Stomach (tissue), 9 donors: ENCODE results near the gene B3GLCT. TPM values are rescaled to one million over a fixed set of nuclear protein-coding genes. Genes with fewer than 3 reads are reported as not detected.

Source experiments
- DNase-seq, 2 donors: peaks; one replicate each; pipeline versions ENCODE4 v3.0.0 to v3.0.0-alpha.2; 2013 to 2019
- H3K27ac ChIP-seq, 5 donors: fragments of 200-600 bp in 4 of 5; sonication (generic) in 4 of 5; one replicate each; pipeline ENCODE4 v1.5.1; 2013 to 2019; ENCODE audit warnings: mild to moderate bottlenecking in 1 of 5, moderate library complexity in 1 of 5
- H3K27me3 ChIP-seq, 3 donors: fragments of 200-600 bp; sonication (generic); one replicate each; pipeline ENCODE4 v1.5.1; 2017 to 2019; ENCODE audit warnings: mixed run types in 1 of 3
- H3K36me3 ChIP-seq, 4 donors: fragments of 200-600 bp; sonication (generic); 1 replicate in 3 of 4; 2 replicates in 1 of 4; pipeline ENCODE4 v1.5.1; 2016 to 2019
- H3K4me1 ChIP-seq, 4 donors: fragments of 200-600 bp; sonication (generic); one replicate each; pipeline ENCODE4 v1.5.1; 2016 to 2019
- H3K4me3 ChIP-seq, 4 donors: fragments of 200-600 bp; sonication (generic) in 3 of 4; one replicate each; pipeline ENCODE4 v1.5.1; 2016 to 2019; ENCODE audit warnings: mild to moderate bottlenecking in 1 of 4
- H3K9me3 ChIP-seq, 4 donors: fragments of 200-600 bp; sonication (generic); one replicate each; pipeline ENCODE4 v1.5.1; 2016 to 2019
- CTCF ChIP-seq, 7 experiments: fragments of 450-650 bp in 4 of 7; fragments of 200-600 bp in 3 of 7; sonication (generic) in 3 of 7; IDR thresholded peaks; one replicate each; pipeline ENCODE4 v1.5.1; 2016 to 2019; ENCODE audit warnings: antibody characterized with exemption in 7 of 7, control low read depth in 2 of 7, mild to moderate bottlenecking in 1 of 7
- EP300 ChIP-seq: sonication (generic); formaldehyde crosslinking; IDR thresholded peaks from one replicate; pipeline ENCODE4 v1.6.1; 2017; ENCODE audit warnings: antibody characterized with exemption
- POLR2A ChIP-seq, 4 donors: fragments of 450-650 bp; IDR thresholded peaks; one replicate each; pipeline ENCODE4 v1.6.1; 2016; ENCODE audit warnings: antibody characterized with exemption in 4 of 4, control low read depth in 2 of 4, mild to moderate bottlenecking in 1 of 4, moderate library complexity in 1 of 4
- POLR2AphosphoS5 ChIP-seq, 3 donors: sonication (generic); formaldehyde crosslinking; IDR thresholded peaks; one replicate each; pipeline ENCODE4 v1.6.1; 2016; ENCODE audit warnings: antibody characterized with exemption in 3 of 3
- WGBS, 5 donors: extraction: QIAGEN DNeasy Blood & Tissue Kit in 3 of 5; methylation state at CpG; one replicate each; pipeline versions ENCODE4 v1.1.5 to v1.1.7; 2013 to 2018; 5-methylcytosine and 5-hydroxymethylcytosine counted together
- intact Hi-C: fragments of 100-400 bp; cut with DNase I; formaldehyde crosslinking; loops from one replicate; pipeline ENCODE4 v1.15.1; 2023; ENCODE audit warnings: low total_unique reads
- polyA plus RNA-seq, 3 donors: library from polyadenylated mRNA; stranded (reverse); fragments of 200-250 nt; gene quantifications; one replicate each; pipeline ENCODE4 v1.2.3, GENCODE V29; 2013
- total RNA-seq, 5 donors: library from RNA; depleted of rRNA; stranded (reverse); fragments of >200 nt; gene quantifications; one replicate each; pipeline versions ENCODE4 v1.1.0 to v1.2.3, GENCODE V29; 2014 to 2016
- donor health status: healthy with polysubstance abuse.
- donor health status: Bipolar disorder and iron deficiency.
- donor health status: healthy.

The B3GLCT gene
- total and polyA plus RNA-seq, 8 donors: 0.76 to 16.1 (median 6.4) TPM; not detected in 2

DNA sequence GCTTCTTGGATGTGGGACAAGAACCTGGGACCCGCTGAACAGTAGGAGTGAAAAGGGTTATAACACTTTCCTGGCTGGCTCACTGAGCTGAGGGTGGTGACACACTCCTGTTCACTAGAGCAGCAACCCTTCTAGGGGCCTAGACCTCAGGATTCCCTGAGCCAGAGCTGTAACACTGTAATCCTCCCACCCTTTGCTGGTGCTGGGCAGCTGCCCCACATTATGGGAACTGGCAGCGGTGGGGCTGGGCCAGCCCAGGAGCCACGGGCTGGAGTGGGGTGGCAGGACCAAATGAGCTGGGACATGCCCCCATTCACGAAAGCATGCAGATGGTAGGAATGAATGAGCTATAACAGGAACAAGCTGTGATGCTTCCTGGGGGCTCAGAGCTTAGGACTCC lies 110.6 kb downstream of the B3GLCT start:
- Histone ChIP-seq H3K36me3 (peaks cover 0 to 41% (median 3%) of the 10 kb centered on the region in 4 donors), H3K27me3 (no peaks in the 10 kb centered on the region), H3K4me3 (no peak overlapping the region), H3K27ac (no peak overlapping the region), H3K4me1 (no peaks in the 10 kb centered on the region), H3K9me3 (peaks cover 12 to 49% (median 40%) of the 10 kb centered on the region in 4 donors)
- DNase-seq: no peak
- WGBS, 5 donors: 89 to 96% (median 91%) methylated on average over 3 to 4 of the region's 4 CpGs
- intact Hi-C loops: no loop called here
- no peak for TF ChIP-seq POLR2A (IDR thresholded peaks at IDR 0.05)
- TF ChIP-seq CTCF (IDR thresholded peaks at IDR 0.05): no peak
- TF ChIP-seq EP300: no peak
- TF ChIP-seq POLR2AphosphoS5 (IDR thresholded peaks at IDR 0.05): no peak

DNA sequence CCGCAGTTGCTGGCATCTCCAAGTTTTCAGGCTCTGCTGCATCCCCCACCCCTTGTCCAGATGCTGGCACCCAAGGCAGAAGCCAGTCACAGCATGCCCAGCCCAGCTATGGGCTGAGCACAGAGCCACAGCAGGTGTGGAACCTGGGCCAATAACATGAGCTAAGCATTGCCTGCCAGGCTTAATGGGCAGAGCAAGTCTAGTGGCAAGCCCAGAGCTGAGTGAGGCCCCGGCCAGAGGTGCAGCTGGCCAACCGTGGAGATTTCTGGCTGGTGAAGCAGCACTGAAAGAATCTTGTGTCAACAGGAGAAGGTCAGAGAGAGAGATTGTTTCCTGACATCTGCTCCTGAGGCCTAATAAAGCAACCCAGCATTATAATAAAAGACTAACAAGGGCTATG lies 111.0 kb downstream of the B3GLCT start:
- intact Hi-C loops: no loop called here
- Histone ChIP-seq H3K9me3 (peaks cover 12 to 54% (median 44%) of the 10 kb centered on the region in 4 donors), H3K36me3 (peaks cover 0 to 44% (median 5%) of the 10 kb centered on the region in 4 donors), H3K4me1 (no peaks in the 10 kb centered on the region), H3K27ac (no peak overlapping the region), H3K27me3 (no peaks in the 10 kb centered on the region), H3K4me3 (no peak overlapping the region)
- TF ChIP-seq EP300 (no peak), POLR2AphosphoS5 (IDR thresholded peaks at IDR 0.05) (no peak)
- 10 to 50% (median 44%) methylated on average over 2 to 3 of the region's 3 CpGs for WGBS, 5 donors
- peak in 1 of 2 donors; percentile 18 for DNase-seq

DNA sequence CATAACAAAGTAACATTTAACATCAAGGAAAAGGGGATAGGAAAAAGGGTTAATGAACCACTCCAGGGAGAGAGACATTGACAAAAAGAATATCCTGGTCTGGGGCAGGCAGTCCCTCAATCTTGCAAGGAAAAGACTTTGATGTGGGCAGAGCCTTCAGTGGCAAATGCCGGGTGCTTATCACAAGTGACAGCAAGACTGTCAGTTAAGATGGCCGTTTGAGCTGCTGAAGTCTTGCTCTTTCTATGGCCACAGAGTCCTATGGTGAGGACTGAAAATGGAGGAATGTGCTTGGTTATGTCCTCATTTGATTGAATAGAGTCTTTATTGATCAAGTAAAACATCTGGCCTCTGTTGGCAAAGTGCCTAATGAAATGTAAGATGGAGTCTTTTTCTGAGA lies 112.1 kb downstream of the B3GLCT start:
- peaks cover 12 to 60% (median 47%) of the 10 kb centered on the region in 4 donors for H3K9me3 ChIP-seq
- intact Hi-C loops: no loop called here

DNA sequence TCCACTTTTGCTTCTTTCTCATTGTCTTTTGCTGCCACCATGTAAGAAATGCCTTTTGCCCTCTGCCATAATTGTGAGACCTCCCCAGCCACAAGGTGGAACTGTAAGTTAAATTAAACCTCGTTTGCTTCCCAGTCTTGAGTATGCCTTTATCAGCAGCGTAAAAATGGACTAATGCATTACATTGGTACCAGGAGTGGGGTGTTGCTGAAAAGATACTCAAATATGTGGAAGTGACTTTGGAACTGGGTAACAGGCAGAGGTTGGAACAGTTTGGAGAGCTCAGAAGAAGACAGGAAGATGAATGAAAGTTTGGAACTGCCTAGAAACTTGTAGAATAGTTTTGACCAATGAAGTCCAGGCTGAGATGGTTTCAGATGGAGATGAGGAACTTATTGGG lies 115.2 kb downstream of the B3GLCT start:
- TF ChIP-seq EP300: no peak
- H3K4me3 ChIP-seq: no peak overlapping the region
- no peaks in the 10 kb centered on the region for H3K27me3 ChIP-seq
- 86 to 95% (median 89%) methylated on average over 2 of the region's 2 CpGs for WGBS, 5 donors
- no peak for DNase-seq
- intact Hi-C loops: no loop called here
- H3K27ac ChIP-seq: no peak overlapping the region
- H3K9me3 ChIP-seq: peaks cover 12 to 49% (median 38%) of the 10 kb centered on the region in 4 donors
- no peaks in the 10 kb centered on the region for H3K4me1 ChIP-seq
- H3K36me3 ChIP-seq: peaks cover 0 to 79% (median 28%) of the 10 kb centered on the region in 4 donors

More for the DNA sequence above, 112.1 kb downstream of the B3GLCT start:
- Histone ChIP-seq H3K4me1 (no peaks in the 10 kb centered on the region), H3K4me3 (no peak overlapping the region), H3K27ac (no peak overlapping the region), H3K36me3 (peaks cover 0 to 54% (median 7%) of the 10 kb centered on the region in 4 donors), H3K27me3 (no peaks in the 10 kb centered on the region)
- TF ChIP-seq POLR2AphosphoS5 (IDR thresholded peaks at IDR 0.05) (no peak), CTCF (IDR thresholded peaks at IDR 0.05) (no peak), POLR2A (IDR thresholded peaks at IDR 0.05) (no peak), EP300 (no peak)
- WGBS, 5 donors: 35 to 59% (median 41%) methylated on average over 2 of the region's 2 CpGs
- no peak for DNase-seq

DNA sequence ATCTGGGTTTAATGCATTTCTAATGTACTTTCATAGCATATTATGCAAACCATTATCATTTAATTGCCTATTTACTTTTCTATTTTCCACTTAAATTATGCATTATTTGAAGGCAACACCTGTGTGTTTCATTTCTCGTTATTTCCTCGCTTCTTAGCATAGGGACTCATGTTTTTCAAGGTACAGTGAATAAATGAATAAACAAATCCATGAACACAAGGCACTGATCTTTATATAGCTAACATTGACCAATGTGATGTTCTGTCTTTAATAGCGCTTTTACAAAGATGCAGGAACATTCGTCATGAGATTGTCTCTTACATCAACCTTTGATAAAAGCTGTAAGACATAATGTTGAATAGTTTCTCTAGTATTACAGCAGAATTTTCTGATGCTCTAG lies 121.2 kb downstream of the B3GLCT start:
- peaks cover 6 to 61% (median 34%) of the 10 kb centered on the region in 4 donors for H3K36me3 ChIP-seq
- whole genome bisulfite sequencing, 5 donors: 93 to 99% (median 96%) methylated on average over 4 of the region's 4 CpGs
- no peaks in the 10 kb centered on the region for H3K4me1 ChIP-seq
- TF ChIP-seq POLR2A (IDR thresholded peaks at IDR 0.05): no peak
- no peak for TF ChIP-seq POLR2AphosphoS5 (IDR thresholded peaks at IDR 0.05)
- no peak for TF ChIP-seq EP300
- no peak for TF ChIP-seq CTCF (IDR thresholded peaks at IDR 0.05)
- no peak overlapping the region for H3K27ac ChIP-seq
- peaks cover 0 to 5% (median 1%) of the 10 kb centered on the region in 4 donors for H3K9me3 ChIP-seq
- intact Hi-C loops: no loop called here
- no peaks in the 10 kb centered on the region for H3K27me3 ChIP-seq
- no peak overlapping the region for H3K4me3 ChIP-seq
- no peak for DNase-seq
